ENCODE measurements around the gene CDC45. TPM values are rescaled to one million over a fixed set of nuclear protein-coding genes. Genes with fewer than 3 reads are reported as not detected.

Gene CDC45
- total RNA-seq, 1 experiment from 2014 or later = 16.3 TPM

DNA sequence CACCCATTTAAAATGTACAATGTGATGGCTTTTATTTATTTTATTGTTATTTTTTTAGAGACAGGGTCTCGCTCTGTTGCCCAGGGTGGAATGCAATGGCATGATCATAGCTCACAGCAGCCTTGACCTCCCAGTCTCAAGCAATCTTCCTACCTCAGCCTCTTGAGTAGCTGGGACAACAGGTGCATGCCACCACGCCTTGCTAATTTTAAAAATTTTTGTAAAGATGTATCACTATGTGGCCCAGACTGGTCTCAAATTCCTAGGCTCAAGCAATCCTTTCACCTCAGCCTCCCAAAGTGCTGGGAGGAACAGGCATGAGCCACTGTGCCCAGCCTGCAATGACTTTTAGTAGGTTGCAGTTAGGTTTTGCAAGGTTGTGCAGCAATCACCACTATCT lies 30.2 kb downstream of the CDC45 start:
- DNase-seq (ENCODE audit: extremely low read depth, low read depth) = no peak

- DNase-seq (ENCODE audit: extremely low read depth, low read depth) = no peak
These were observed 31.2 kb downstream of the CDC45 start for GRCh38 chr22:19510919-19511341.

DNA sequence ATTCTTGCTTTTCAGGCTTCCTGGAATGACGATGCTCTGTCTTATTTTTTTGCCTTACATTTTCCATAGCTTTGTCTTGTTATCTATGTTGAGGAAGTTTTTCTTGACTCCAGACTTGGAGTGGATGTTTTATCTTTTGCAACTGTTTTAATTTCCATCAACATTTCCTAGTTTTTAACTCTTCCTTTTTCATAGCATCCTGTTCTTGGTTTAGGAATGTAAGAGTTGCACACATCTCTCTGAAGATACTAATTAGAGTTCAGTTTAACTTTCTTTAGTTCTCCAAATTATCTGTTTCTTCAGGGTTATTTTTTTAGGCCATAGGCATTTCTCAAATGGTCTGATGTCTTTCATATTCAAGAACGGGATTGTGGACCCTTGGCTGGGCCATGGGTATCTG lies 34.1 kb downstream of the CDC45 start:
- no peak for DNase-seq (ENCODE audit: extremely low read depth, low read depth)

DNA sequence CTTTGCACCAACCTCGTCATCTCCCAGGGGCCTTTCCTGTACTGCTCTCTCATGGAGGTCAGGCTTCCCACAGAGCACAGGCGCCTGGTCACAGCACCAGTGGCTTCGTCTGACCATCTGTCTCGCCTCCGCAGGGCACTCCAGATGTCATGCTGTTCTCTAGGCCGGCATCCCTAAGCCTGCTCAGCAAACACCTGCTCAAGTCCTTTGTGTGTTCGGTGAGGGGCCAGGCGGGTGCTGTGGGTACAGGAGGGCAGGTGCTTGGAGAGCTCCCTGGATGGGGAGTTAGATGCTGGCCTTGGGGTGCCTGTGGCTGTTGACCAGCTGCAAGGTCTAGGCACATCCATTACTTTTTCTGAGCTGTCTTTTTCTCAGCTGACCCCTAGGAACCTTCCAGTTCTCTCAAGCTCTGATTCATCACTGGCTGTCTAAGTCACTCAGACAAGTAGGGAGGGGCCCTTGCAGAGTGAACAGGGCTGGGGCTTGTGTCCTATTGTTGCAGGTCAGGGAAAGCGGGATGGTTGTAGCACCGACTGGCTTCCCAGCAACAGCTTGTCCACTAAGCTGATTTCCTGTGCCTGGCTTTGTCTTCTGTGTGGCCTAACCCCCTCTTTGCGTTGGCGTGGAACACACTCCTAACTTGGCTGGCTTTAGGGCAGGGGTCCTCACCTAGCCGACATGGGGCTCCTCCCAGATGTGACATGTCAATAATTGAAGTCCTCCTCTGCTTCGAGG lies 35.3 kb downstream of the CDC45 start:
- no peak for DNase-seq (ENCODE audit: extremely low read depth, low read depth)

- no peak for DNase-seq (ENCODE audit: extremely low read depth, low read depth)
These were observed 36.1 kb downstream of the CDC45 start for GRCh38 chr22:19515654-19516377.

DNA sequence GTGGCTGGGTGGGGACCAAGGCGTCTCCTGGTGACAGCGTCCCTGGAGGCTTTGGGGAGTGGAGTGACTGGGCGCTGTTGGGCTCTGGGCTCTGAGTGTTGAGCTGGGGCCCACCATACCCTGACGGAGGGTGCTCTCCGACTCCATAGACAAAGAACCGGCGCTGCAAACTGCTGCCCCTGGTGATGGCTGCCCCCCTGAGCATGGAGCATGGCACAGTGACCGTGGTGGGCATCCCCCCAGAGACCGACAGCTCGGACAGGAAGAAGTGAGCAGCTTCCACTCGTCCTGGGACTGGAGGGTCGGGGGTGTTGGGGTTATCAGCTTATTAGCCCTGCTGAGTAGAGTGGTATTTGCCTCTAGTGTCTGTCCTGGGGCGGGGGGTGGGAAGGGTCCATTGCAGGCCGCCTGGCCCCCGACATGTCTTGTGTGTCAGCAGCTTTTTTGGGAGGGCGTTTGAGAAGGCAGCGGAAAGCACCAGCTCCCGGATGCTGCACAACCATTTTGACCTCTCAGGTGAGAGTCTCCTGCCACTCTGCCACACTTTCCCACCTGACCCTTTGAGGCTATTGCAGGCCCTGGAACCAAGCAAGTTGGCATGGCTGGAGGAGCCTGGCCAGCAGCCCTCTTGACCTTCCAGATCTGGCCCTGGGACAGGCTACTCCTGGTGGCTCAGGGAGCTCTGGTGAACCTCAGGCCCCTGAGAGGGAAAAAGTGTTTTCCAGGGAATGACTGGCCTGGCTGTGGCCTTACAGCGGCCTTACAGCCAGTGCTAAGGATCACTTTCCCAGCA lies 36.9 kb downstream of the CDC45 start:
- DNase-seq (ENCODE audit: extremely low read depth, low read depth) = no peak

DNA sequence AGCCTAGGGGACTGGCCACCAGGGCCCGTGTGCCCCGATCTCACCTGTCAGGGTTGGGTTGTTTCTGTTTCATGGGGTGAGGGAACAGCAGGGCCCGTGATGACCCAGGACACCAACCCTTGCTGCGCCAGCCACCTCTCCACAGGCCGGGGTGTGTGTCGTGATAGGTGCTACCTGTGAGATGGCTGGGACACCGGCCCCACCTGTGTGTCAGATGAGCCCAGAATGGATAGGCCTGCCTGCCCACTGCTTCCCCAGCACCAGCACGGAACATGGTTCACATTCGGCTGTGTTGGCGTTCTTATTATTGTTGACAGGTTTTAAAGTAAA lies 37.4 kb downstream of the CDC45 start:
- DNase-seq (ENCODE audit: extremely low read depth, low read depth) = no peak

DNA sequence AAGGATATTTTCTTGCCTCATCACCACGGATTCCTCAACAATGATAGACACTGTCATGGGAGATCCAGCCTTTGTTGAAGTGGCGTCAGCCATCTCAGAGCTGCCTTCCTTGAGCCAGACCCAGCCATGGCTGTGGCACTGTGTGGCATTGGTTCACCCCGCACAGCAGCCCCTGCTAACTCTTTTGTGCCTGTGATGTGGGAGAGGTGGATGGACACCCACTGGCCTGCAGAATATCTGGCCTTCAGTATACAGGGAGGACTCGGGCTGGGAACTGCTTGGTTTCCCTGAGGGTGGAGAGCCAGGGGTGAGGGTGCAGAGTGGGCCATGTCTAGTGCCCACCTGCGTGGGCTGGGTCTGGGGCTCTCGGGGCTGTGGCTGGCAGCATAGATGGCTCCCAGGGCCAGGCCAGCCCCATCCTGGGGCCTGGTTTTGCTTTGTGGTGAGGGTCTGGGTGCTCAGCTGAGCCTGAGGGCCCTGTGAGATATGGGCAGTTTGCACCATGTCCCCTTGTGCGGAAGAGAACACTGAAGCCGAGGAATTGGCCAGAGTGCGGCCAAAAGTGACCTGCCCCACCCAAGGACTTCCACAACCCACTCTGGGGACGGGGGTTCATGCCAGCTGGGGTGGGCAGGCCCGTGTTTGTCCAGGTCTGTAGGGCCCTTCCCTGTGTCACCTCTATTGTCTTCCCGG lies 38.3 kb downstream of the CDC45 start:
- DNase-seq (ENCODE audit: extremely low read depth, low read depth) = no peak

- no peak for DNase-seq (ENCODE audit: extremely low read depth, low read depth)
These were observed 38.9 kb downstream of the CDC45 start for GRCh38 chr22:19518635-19519034.

GRCh38 chr22:19519041-19519926 lies 39.6 kb downstream of the CDC45 start:
- DNase-seq (ENCODE audit: extremely low read depth, low read depth) = no peak

DNA sequence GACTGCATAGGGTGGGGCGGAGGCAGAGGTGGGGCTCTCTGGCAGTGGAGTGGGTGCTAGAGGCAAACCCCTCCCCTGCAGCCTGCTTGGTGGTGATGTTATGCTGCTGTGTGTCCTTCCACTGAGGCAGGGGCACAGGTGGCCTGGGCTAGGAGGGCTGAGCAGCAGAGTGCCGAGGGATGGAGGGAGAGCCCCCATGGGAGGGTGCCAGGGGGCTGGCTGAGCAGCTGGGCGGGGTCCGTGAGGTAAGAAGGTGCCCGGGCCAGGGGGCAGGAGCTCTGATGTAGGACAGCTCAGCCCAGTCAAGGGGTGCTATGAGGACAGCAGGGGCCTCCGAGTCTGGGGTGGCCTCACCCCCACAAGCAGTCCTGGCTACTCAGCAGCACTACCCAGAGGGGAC lies 40.3 kb downstream of the CDC45 start:
- DNase-seq (ENCODE audit: extremely low read depth, low read depth) = no peak

GRCh38 chr22:19520566-19521305 lies 41.0 kb downstream of the CDC45 start:
- DNase-seq (ENCODE audit: extremely low read depth, low read depth) = no peak

DNA sequence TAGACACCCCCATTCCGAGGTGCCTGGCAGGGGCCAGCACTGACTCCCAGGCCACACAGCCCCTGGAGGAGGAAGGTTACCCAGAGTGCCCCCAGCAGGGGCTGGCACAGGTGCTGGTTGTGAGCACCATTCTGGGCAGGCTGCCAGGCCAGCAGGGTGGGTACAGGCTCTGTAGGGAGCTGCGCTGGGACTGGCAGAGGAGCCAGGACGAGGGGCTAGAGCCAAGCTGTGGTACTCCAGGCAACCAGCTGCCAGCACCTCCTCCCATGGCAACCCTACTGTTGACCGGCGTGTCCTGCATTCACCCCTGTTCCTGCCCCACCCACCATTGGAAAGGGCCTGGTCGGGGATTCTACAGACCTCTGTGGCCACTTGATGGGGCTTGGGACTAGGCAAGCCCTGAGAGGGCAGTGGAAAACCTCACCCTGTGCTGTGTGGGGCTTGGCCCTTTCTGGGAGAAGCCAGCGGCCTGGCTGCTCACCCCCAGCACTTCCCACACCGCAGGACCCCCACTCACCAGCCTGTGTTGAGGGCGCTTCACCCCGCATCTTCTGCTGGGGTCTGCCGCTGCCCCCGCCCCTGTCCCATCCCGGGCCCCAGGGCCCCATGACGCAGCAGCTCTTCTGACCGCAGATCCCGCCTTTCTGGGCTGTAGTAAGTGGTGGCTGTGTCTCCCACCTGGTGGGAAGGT lies 42.6 kb downstream of the CDC45 start:
- no peak for DNase-seq (ENCODE audit: extremely low read depth, low read depth)

GRCh38 chr22:19522881-19523239 lies 43.1 kb downstream of the CDC45 start:
- DNase-seq (ENCODE audit: extremely low read depth, low read depth) = no peak

DNA sequence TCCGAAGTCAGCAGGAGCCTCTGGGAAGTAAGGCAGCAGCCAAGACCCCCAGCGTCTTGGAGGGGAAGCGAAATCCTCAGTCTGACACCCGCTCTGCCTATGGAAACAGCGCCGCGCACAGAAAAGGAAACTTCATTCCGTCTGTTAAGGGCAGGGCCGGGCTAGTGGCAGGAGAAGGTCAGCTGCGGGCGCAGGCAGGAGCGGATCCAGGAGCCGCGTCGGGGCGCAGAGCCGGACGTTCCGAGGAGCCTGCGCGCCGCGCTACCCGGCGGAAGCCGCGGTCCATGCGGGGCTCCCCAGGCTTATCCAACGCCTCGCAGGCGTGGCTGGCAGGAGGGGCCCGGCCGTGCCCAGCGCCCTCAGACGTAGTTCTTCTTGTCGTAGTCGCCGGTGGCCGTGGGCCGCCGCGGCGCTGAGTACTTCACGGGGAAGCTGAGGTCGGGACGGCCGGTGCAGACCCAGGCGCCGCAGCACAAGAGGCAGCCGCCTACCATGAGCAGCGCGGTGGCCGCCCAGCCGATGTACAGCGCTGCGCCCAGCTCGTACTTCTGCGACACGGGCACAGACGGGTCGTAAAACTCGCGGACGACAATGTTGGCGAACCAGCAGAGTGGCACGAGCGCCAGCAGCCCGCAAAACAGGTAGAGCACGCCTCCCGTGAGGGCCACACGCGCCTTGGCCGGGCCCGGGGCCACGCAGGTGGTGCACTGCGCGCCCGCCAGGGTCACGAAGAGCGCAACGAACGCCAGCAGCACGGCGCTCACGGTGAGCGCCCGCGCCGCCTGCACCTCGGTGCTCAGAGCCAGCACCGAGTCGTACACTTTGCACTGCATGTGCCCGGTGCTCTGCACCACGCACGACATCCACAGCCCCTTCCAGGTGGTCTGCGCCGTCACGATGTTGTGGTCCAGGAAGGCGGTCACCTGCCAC lies 43.8 kb downstream of the CDC45 start:
- no peak for DNase-seq (ENCODE audit: extremely low read depth, low read depth)

GRCh38 chr22:19524170-19525115 lies 44.7 kb downstream of the CDC45 start, which contains the start of gene CLDN5:
Gene CLDN5, minus strand, starts transcription at chr22:19524410. Its CDS starts 155 bp downstream, at chr22:19524255.
- no peak for DNase-seq (ENCODE audit: extremely low read depth, low read depth)

Measured in NCI-H460 (cell line).